NCI-H82 treated with DMSO at 0.1 percent for 48 hours (cell line): ENCODE data around the gene RNU1-3.
"Not testable (repeated sequence)": the region's sequence is repeated elsewhere in the genome, so short reads cannot be mapped to it uniquely, and the experiment has no call there.

Source experiments
- DNase-seq: peaks from one replicate; lab custom pipeline; 2025; ENCODE audit not compliant: unreplicated experiment; lab: John Stamatoyannopoulos, UW

Gene RNU1-3

DNA sequence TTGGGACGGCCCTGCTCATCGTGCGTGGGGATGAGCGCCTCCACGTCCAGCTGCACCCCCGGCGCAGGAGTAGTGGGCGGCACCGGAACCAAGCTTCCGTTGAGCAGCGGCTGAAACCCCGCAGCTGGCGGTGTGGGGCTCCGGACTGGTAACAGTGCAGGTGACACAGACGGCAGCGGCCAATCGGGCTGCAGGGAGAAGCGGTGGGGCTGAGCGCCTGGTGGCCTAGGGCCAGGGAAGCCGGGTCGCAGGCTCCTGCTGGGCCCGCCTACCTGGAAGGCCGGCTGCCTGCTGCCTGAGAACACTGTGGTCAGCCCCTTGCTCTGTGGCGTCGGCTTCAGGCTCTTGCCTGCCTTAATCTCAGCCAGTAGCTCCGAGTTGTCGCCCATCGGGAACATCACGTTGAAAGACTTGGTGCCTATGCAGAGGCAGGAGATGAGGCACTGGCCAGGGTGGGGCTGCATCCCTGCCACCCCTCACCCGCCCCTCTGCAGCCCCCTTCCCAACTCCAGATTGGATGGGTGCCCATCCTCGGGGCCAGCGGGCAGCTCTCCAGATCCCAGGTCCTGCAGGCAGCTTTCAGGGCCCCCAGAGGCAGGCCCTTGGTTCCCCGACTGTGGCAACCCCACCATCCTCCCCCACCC is 29.9 kb upstream of the RNU1-3 start:
- not testable (repeated sequence) for DNase-seq

DNA sequence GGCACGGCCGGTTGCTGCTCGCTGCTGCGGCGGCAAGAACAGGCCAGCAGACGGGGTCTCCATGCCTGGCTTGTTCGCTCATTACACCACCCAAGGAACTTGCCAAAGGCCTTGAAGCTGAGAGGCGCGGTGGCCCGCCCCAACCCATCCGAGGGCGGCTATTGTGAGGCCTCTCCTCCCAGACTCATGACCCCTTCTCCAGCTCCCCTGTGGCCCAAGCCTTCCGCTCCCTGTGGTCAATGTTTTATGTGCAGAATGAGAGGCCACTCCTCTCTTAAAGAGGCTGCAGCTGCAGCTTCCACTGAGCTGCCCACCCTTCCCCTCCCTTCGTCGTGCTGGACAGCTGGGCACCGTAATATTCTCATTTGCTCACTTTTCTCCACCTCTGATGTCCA is 27.6 kb upstream of the RNU1-3 start:
- DNase-seq: not testable (repeated sequence)

DNA sequence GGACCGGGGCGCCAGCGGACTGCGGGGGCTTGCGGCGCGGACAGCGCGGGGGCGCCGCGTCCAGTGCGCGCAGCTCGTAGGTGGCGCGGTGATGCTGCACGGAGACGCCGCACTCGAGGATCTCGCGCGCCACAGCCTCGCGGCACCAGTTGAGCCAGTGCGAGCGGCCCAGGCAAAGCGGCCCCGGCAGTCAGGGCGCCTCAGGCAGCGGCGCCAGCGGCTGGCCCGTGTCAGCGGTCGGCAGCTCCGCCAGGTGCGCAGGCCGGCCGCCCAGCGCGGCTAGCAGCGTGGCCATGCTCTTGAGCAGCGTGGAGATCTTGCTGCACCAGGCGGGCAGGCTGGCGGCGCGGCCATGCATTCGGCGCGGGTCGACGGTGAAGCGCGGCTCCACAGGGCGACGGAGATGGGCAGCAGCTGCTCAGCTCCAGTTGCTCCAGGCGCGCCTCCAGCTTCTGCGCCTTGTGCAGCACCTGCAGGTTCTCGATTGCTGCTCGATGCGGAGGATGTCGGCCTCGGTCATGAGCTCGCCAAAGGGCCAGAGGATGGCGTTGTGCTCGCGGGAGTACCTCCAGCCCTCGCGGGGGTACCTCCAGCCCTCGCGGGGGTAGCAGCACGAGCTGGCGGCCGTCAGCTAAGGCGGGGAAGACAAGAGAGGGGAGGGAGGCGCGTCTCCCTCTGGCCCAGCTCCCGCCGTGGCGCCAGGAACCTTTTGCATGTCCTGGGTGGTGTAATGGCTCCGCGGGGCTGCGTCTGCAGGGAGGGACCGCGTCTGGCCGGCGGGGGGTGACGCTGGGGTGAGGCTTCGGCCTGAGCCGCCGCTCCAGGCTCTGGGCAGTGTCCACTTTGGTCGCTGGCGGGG is 26.9 kb upstream of the RNU1-3 start:
- DNase-seq: not testable (repeated sequence)

GRCh38 chr1:16692717-16693448 is 26.1 kb upstream of the RNU1-3 start:
- DNase-seq: not testable (repeated sequence)

DNA sequence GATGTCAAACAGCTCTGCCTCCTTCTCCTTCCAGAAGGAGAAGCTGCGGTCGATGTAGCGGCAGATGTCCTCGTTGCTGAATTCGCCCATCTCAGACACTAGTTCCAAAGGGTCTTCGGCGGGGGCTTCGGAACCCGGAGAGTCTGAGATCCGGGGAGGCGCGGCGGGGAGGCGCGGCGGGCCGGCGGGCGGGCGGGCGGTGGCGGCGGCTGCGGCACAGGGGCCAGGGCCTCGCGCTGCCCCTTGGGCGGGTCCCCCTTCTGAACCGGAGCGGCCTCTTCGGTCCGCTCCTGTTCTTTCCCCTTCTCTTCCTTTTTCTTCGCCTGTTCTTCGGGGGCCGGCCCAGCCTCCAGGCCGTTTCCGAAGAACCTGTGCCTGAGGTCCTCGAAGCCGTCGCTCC is 25.5 kb upstream of the RNU1-3 start:
- DNase-seq: not testable (repeated sequence)

- not testable (repeated sequence) for DNase-seq
Observed at GRCh38 chr1:16690971-16691682, 24.4 kb upstream of the RNU1-3 start.

- not testable (repeated sequence) for DNase-seq
Observed at GRCh38 chr1:16687132-16687800, 20.5 kb upstream of the RNU1-3 start.

DNA sequence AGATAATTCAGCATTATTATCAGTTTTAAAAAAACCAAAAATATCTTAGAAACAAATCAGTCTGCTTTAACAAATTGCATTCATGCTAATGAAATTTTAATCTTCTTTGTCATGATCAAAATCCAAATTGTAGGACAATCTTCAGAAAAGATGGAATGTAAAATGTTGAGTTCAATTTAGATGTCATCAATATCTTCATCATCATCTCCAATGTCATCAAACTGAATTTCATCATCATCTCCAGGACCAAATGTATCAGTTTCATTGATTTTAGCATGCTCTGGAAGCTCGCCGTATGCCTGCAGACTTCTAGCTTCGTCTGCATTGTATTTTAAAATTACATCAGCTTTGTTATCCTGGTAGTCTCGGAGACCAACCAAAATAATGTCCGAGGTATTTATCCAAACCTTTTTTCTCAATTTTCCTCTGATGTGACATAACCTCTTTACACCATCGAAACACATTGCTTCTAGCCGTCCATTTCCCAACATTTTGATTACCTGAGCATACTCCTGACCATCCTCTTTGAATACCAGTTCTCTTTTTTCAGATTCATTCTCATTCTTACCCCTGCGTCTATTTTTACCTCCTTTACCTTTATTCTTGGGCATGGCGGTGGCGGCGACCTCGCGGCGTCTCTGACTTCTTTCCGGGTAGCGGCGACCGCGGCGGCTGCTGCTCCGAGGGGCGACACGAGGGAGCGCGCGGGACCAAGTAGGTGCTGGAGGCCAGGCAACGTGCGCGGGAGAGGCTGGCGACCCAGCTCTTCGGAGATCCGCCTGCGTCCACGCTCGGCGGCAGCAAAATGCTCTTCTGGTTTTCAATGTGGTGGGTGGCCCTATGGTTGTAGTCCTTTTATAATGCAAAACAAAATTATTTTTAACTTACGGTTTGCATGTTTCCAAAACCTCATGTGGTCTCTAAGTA is 19.0 kb upstream of the RNU1-3 start:
- DNase-seq: not testable (repeated sequence)

DNA sequence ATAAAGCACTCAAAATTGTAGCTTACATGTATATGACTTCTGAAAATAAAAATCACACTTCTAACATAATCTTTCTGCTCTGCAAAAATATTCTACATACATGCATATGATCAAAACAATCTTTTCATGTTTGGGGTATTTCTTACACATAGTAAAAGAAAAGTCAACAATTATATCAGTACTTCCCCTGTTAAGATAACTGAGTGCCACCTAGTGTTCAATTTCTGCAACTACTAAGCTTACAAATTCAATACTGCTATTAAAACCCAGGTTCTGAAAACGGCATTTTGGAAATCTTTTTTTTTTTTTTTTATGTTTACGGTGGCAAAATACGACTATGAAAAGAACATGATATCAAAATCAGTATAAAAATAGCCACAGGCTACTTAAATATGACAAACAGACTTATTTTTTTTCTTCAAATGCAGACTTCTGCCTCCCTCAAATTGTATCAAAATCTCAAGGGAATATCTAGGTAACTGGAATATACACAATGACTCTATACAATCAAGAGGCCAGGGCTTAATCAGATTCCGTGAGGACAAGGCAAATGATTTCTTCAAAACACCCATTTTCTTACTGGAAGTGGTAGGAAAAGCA is 18.1 kb upstream of the RNU1-3 start:
- DNase-seq: not testable (repeated sequence)

DNA sequence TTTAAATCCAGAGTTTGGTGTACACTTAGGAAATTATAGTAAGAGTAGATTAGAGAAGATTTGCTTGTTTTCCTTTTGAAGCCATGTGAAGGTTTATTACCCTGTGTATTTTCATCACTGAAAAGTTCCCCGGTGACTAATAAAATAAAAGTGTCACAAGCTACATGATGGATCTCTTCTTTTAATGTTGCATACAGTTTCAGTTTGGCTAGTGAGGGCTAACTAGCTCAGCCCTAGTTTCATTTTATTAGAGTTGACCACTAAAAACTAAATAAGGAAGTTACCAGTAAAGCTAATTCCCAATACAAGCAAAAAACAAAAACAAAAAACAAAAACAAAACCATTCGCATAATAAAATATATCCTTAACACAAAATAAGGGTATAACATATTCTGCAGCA is 17.4 kb upstream of the RNU1-3 start:
- not testable (repeated sequence) for DNase-seq

DNA sequence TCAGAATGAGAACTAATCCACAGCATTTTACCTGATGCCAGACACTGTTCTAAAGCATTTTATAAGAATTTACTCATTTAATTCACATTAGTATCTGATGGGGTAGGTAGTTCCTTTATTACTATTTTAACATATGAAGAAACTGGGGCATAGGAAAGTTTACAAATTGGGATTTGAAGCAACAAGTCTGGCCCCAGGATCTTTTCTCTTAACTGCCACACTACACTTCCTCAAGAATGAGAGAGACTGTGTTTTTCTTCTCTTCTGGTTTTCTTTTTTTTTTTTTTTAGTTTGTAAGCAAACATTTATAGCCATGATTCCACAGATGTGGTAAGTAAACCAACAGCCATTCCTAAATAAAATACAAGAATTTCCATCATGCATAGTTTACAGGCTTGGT is 16.1 kb upstream of the RNU1-3 start:
- not testable (repeated sequence) for DNase-seq

DNA sequence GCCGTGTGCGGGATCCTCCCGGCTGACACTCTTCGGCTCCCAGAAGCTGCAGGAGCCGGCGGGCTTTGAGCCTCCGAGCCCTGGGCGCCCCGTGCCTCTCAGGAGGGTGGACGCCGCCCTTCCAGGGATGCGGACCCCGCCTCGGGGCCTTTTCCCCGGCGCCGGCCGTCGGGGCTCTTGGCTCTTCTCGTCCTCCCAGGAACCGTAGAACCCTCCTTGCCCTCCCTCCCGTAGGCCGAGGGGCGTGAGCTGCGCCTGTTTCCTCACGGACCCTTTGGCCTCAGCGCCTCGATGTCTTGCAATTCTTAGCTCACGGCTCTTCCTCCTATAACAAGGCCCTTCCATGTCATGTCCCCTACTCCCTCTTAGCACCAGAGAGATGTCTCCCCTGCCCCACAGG is 13.6 kb upstream of the RNU1-3 start:
- DNase-seq: not testable (repeated sequence)

- no peak for DNase-seq
Observed at GRCh38 chr1:16677552-16678431, 11.0 kb upstream of the RNU1-3 start.

DNA sequence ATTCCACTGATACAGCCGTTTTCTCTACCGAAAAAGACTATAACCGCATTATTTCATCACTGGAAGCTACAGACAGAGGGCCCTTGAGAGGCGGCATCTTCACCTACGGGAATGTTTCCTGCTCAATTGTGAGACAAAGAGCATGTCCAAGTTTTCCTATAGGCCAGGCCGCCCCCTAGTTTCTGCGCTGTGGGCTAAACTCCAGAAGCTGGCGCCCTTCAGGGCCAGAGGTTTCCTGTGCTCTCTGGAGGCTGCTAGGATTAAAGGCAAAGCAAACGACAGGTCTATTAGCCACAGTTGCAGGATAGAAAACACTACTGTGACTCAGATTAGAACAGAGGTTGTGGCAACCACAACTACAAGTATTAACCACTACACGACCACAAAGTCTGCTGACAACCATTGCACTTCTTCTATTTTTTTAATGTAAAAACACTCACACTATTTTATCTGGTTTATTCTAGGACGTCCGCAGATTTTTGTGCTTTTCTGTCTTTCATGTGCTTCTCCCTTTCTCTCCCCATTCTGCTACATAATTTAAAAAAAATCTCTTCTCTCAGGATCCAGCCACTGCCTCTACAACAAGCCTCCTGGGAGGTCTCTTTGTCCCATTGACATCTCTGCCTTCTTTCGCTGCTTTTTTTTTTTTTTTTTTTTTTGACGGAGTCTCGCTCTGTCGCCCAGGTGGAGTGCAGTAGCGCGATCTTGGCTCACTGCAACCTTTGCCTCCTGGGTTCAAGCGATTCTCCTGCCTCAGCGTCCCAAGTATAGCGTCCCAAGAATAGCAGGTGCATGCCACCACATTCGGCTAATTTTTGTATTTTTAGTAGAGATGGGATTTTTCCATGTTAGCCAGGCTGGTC is 10.1 kb upstream of the RNU1-3 start:
- not testable (repeated sequence) for DNase-seq

GRCh38 chr1:16675118-16675510 is 8.4 kb upstream of the RNU1-3 start:
- not testable (repeated sequence) for DNase-seq

- DNase-seq: not testable (repeated sequence)
Observed at GRCh38 chr1:16673976-16674375, 7.2 kb upstream of the RNU1-3 start.

GRCh38 chr1:16665836-16666235 is 912 bp downstream of the RNU1-3 start:
- DNase-seq: not testable (repeated sequence)
